ENCODE results near the gene MALRD1.
A peak's percentile ranks its signal among the peaks of the same experiment; 100 is the strongest.
"Not testable (repeated sequence)": the region's sequence is repeated elsewhere in the genome, so short reads cannot be mapped to it uniquely, and the experiment has no call there.

MALRD1 gene

DNA sequence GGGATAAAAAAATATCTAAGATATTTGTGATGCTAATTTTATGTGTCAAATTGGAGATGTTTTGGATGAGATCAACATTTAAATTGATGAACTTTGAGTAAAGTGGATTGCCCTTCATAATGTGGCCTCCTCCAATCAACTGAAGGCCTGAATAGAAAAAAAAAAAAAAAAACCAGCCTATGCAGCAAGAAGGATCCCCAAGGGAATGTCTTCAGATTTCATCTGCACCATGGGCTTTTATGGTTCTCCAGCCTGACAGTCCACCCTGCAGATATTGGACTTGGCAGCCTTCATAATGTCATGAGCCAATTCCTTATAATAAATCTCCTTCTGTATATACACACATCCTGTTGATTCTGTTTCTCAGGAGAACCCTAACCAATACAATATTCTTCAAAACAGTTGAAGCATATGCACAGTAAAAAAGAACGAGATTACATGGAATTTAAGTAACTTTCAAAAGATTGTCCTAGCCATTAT is 450.7 kb downstream of the MALRD1 start:
- DNase-seq, result no peak

DNA sequence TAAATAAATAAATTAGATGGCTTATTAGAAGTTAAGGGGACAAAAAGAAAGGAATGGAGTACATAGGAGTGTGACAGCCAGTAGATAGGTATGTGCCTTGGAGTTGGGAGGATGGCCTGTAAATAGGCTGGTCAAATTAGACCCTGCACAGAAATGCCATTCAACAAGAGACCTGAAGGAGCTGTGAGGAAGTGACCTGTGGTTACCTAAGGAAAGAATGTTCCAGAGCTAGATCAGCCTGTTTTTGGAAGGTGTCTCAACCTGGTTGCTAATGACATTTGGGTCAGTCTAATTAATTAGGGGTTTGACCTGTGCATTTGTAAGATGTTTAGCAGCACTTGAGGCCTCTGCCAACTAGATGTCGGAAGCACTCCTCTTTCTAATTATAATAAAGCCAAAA is 452.4 kb downstream of the MALRD1 start:
- DNase-seq, result no peak

DNA sequence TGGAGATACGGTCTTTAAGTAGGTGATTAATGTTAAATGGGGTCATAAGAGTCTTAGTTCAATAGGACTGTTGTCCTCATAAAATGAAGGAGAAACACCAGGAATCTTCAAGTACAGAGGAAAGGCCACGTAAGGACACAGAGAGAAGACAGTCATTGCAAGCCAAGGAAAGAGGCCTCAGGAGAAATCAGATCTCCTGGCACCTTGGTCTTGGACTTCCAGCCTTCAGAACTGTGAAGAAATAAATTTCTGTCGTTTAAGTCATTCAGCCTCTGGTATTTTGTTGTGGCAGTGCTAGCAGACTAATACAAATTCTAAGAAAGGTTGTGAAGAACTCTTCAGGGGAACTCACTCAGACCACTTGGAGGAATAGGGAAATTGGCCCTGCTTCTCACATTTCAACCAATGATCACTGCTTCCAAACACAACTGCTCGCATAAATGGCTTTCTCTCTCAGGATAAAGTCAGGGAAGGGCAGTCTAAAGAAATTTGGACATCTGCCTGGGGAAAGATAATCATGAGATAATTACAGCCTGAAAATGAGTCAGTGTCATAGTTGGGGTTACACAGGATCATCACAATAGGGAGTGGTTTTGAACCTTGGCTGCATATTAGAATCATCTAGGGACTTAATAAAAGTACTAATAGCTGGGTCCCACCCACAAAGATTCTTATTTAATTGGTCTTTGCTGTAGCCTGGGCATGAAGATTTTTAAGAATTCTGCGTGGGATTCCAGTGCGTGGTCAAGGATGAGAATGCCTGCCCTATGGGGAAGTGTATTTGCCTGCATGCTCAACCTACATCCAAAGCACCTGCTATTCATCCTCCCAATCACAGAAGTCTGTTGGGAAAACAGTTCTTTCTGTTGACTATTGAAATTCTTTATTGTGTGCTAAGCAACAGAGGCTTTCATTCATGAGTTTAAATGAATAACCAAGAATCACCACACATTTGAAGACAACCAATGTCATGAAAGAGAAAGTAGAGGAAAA is 457.0 kb downstream of the MALRD1 start:
- no peak for DNase-seq

DNA sequence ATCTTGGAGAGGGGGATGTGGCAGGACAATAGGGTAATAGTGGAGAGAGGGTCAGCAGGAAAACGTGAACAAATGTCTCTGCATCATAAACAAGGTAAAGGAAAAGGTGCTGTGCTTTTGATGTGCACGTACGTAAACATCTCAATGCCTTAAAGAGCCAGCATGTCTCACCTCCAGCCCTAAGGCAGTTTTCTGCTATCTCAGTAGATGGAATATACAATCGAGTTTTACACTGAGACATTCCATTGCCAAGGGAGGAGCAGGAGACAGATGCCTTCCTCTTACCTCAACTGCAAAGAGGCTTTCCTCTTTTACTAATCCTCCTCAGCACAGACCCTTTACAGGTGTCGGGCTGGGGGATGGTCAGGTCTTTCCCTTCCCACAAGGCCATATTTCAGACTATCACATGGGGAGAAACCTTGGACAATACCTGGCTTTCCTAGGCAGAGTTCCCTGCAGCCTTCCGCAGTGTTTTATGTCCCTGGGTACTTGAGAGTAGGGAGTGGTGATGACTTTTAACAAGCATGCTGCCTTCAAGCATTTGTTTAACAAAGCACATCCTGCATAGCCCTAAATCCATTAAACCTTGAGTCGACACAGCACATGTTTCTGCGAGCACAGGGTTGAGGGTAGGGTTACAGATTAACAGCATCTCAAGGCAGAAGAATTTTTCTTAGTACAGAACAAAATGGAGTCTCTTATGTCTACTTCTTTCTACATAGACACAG is 461.6 kb downstream of the MALRD1 start:
- not testable (repeated sequence) for DNase-seq

DNA sequence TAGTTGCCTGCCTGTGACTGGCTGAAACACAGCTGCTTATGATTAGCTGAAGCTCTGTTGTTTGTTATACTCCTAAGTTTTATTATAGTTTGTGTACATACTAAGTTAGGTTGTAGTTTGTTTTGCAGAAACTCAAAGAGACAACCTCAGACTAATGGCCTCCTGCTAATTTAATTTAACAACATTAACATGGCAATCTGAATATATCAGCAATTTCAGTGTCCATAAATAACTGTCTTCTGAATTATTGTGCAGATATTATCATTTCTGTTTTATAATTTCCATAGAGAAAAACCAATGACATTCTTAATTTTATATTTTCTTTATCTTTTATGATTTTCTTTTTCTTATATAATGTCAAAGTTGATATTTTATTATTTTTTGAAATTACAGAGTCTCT is 469.5 kb downstream of the MALRD1 start:
- no peak for DNase-seq

DNA sequence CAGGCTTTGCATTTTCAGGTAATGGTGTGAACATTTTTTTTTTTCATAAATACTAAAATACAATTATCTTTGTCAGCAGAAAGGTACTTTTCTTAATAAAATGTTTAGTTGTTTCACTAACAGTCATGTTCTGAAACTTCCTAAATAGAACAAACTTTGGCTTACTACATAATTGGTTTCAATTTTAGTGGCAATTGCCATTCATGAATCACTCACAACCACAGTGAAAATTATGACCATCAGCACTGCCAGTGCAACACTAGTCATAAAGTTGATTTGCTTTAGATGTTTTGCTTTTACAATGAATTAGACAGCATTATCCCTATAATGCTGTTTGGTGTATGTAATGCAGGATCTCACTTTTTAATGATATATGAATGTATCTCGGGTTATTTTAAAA is 470.0 kb downstream of the MALRD1 start:
- DNase-seq, result peak; percentile 28

DNA sequence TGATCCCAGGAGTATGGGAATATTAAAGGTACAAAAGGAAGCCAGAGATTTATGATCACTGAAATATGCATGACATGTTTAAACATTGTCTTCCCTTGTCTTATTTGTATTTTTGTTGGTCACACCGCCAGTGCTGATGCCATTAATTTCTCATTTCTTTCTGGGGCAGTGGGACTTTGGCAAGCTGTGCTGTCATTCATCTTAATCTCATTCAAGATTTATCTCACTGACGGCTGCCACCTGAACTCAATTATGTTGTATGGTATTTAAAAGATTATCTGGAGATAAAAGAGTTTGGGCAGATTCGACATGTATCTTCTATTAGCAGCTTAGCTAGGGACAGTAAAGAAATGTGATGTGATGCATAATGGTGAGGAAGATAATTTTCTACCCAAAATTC is 482.7 kb downstream of the MALRD1 start:
- no peak for DNase-seq

DNA sequence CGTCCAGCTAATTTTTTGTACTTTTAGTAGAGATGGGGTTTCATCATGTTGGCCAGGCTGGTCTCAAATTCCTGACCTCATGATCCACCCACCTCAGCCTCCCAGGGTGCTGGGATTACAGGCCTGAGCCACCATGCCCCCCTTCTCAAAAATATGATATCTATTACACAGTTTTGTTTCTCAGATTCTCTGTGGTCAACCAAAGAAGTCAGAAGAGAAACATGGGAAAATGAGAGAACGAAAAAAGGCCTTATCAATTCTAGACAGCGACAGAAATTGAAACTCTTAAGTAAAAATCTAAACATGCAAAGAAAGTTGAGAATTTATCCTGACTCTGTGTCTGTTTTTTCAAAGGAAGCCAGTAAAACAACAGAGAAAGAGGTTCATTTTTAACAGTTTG is 483.8 kb downstream of the MALRD1 start:
- DNase-seq, result no peak

DNA sequence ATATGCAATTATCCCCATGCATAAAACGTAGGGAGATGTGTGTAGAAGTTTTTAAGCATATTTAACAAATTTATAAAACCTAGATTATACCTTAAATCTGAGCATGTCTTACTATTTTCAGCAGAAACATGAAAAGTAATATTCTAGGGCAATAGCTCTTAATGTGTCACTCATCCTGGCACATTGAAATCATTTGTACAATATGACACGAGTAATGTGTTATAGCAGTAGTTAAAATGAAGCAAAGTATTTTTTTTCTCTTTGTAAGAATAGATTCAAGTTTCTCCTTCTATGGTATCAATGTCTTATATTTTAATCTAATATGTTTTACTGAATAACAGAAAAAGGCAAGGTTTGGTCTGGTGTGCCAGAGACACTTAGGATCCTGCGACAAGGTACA is 492.7 kb downstream of the MALRD1 start:
- DNase-seq, result no peak

DNA sequence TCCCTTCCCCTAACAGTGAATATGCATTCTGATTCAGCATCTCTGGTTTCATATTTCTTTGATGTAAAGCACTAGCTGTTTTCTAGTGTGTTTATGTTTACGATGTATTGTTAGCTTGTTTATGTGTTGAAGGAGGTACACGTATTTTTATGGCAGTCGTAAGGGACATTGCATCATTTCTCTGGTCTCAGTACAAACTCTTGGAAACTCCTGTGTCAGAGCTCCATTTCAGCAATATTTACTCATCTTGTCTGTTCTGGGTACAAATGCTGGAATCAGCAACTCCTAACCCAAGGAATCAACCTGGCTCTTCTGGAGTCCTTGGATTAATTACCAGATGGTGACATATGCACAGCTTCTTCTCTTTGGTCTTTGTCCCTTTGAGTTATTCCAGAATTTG is 497.6 kb downstream of the MALRD1 start:
- DNase-seq, result no peak

DNA sequence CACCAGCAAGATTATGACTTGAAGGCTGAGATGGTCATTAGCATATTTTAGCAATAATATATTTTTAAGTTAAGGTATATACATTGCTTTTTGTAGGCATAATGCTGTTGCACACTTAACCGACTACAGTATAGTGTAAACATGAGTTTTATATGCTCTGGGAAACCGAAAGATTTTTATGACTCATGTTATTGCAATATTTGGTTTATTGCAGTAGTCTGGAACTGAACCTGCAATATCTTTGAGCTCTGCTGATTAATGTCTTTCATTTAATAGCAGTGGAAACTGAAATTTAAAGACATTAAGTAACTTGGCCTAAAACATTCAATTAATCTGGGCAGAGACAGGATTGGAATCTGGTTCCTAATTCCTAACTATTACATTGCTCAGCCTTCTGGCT is 500.9 kb downstream of the MALRD1 start:
- no peak for DNase-seq

DNA sequence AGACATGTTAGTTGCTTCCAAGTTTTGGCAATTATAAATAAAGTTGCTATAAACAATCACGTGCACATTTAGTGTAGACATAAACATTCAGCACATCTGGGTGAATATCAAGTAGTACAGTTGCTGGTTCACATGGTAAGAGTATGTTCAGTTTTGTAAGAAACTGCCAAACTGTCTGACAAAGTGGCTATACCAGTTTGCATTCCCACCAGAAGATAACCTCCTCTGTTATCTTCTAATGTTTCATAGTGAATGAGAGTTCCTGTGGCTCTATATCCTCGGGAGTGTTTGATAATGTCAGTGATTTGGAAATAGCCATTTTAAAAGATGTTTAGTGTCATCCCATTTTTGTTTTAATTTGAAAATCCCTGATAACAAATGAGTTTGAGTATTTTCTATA is 508.1 kb downstream of the MALRD1 start:
- no peak for DNase-seq

DNA sequence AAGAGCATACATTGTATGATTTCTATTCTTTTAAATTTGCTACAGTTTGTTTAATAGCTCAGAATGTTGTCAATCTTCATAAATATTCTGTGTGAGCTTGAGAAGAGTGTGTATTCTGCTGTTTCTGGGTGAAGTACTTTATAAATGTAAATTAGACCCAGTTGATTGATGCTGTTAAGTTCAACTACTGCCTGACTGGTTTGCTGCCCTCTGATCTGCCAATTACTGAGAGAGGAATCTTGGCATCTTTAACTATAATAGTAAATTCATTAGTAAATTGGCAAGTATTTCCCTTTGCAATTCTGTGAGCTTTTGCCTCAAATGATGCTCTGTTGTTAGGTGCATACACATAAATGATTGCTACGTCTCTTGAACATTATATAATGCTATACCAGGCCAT is 512.6 kb downstream of the MALRD1 start:
- DNase-seq, result no peak

DNA sequence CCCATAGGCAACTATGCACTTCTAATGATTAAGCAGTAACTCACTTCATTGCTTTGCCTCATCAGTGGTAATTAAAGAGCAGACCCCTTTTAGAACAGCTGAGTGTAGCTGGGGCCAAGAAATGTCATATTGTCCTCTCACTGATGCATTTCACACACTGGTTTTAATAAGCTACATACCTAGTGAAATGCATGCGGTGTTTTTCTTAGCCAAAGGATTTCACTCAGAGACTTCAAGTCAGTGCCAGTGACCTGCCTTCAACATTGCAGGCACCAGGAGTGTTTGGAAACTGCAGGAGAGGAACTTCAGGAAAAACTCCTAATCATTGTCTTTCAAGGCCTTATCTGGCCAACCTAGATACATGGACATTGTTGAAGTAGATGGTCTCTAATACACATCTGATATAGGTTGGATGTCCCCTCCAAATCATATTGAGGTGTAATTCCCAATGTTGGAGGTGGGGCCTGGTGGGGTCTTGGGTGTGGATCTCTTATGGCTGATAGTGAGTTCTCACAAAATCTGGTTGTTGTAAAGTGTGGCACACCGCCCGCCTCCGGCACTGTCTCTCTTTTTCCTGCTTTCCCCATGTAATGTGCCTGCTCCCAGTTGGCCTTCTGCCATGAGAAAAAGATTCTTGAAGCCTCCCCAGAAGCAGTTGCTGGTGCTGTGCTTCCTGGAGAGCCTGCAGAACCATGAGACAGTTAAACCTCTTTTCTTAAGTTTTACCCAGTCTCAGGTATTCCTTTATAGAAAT is 515.0 kb downstream of the MALRD1 start:
- DNase-seq, result no peak

DNA sequence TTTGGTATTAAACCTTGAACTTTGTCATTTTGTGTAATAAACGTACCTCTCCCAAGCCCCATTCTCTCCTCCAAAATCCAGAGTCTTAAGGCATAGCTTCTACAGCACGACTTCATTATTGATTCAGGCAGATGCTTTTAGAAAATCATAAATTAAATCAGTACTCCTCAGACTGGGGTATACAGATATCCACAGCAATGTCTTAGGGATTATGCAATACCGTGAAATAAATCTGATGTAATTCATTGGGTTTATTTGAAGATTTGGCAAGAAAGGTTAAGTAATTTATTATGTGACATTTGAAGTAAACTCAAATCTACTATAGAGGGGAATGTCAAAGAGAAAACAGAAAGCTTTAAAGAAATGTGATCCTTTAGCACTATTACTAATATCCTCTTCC is 521.5 kb downstream of the MALRD1 start:
- DNase-seq, result no peak

DNA sequence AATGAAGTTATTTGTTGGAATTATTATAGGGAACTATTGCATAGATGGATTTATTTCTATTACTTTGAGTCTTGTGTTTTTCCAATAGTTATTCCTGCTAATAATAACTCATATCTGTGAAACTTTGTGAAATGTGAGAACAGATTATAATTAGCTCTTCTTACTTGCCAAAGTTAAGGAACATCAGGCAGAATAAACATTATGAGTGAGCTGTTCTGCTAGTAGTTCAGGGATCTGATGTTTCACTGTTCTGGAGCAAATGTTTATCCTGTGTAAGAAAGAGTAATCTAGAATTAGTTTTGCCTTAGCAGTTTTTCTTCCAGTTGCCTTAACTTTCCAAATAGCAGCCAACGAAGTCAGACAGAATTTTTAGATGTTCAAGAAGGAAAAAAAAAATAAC is 522.4 kb downstream of the MALRD1 start:
- no peak for DNase-seq

DNA sequence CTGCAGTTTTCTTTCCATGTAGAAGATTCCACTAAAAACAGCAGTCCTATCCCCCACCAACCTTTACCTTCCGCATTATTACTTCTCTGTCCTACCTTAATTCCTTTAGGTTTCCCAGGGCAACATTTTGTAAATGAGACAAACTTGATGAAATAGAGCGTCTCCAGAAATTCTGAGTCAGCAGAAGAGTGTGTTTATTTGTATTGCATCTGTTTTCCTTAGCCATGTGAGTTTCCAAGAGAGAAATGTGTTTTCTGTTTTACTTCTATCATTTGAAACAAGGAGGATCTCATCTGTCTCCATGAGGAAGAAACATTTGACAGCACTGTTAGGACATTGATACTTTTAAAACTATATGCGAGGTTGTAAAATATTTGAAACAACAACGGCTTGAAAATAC is 523.5 kb downstream of the MALRD1 start:
- no peak for DNase-seq

DNA sequence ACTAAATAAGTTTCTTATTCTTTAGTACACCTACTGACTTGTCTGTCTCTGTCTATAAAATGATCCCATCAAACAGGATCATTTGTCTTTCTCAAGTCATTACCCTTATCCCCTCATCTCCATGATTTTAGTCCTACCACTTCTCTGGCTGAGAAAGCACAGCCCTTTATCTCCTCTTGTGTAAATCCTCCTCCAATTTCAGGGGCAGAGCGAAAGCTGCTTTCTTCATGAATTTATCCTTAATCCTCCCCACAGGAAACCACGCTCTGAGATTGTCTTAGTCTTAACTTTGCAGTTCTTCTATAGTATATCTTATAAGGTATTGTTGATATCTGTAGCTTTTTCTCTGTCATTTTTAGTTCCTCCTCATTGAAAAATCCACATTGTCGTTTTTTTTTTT is 528.0 kb downstream of the MALRD1 start:
- DNase-seq, result no peak

DNA sequence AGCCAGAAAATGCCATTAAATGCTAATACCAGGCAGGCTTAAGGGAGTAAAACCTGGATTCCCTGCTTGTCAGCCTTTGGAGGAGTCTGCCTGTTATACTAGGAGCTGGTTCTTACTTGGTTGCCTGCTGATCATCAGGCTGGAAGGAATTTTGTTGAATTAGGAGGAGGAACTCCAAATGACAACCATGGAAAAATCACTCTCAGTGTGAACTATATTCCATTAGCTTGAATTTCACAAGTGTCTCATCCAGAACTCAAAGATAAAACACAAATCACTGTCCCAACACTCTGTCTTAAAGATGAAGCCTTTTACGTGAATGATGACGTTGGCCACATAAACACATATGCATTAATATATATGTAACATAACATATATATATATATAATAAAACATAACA is 528.8 kb downstream of the MALRD1 start:
- no peak for DNase-seq

DNA sequence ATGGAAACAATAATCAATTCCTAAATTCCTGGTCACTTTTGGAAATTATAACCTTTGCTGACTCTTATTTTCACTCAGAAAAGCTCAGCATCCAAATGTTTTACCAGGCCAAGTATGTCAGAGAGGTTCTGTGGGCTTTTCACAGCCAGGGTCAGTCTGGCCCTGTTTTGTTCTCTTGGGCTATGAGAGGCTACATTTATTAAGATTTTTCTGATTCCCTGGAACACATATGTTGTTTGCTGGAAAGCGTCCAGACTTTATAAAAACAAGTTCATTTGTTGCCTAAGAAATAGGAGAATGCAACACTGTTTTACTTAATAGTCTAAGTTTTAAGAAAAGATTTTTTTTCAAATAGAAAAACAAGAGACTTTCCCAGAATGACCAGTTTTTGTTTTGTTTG is 529.2 kb downstream of the MALRD1 start:
- DNase-seq, result no peak

DNA sequence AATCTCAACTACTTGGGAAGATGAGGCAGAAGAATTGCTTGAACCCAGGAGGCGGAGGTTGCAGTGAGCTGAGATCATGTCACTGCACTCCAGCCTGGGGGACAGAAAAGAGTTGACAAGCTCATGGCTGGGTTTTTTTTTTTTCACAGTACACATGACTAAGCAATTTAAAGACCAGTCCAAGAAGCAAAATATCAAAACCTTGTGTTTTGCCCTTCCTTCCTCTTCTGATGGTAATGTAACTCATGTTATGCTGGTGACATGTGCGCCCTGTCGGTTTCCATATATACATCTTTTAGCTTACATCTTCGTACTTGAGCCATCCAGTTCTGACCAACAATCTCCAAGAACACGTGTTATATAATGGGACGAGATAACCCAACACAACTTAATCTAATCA is 530.0 kb downstream of the MALRD1 start:
- DNase-seq, result no peak

DNA sequence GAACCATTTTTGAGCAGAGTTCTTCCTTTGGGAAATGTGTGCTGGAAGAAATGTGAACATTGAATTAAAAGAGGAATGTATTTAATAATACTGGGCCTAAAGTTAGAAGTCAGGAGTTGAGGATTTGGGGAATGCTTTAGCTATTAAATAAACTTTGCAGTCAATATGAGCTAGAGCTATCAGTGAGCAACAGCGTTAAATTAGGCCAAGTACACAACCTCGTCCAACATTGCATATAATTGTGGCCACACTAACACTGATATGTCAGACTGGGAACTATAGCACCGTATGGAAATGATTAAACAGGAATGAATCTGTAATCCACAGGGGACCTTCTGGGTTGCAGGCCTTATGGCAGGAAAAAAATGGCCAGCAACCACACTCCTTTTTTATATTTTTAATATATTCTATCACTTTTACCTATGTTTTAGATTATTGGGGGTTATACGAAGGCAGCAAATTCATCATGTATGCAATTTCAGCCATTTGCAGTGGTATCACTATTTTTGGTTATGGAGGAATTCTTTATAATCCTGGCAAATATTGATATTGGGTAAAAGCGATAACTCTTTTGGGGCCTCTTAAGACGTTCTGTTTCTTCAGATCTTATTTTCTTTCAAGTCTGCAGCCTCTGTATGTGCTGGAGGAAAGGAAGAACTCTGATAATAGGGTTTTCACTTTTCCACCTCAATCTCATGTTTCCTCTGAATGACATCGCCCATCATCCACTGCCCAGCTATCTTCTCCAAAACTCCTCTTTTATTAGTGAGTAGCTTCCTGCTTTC is 531.4 kb downstream of the MALRD1 start:
- no peak for DNase-seq

DNA sequence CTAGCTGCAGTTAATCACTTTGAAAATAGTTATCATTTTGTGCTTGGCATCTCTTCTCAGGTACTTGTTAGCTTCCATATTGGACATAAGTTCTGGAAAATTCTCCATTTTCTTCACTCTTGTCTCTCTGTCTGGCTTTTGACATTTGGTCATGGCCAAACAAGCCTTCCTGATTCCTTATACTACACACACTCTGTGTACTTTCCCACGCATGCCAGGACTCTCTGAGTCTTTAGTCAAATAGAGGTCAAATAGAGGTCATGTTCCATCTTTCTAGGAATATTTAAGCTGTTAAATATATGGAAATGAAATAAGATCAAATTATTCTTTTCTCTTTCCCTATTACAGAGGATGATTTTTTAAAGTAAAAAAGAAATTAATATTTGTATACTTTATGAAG is 532.1 kb downstream of the MALRD1 start:
- DNase-seq, result no peak

Measured in activated CD4-positive, alpha-beta T cell treated with anti-CD3 and anti-CD28 coated beads, Interleukin-2, Interleukin-6, amounts not matched to agents 100 ng/mL and 50 ng/mL, durations not matched to agents 16 hours and 8 hours (primary cell).